ENCODE results near the gene ADCY2.

ADCY2 gene

DNA sequence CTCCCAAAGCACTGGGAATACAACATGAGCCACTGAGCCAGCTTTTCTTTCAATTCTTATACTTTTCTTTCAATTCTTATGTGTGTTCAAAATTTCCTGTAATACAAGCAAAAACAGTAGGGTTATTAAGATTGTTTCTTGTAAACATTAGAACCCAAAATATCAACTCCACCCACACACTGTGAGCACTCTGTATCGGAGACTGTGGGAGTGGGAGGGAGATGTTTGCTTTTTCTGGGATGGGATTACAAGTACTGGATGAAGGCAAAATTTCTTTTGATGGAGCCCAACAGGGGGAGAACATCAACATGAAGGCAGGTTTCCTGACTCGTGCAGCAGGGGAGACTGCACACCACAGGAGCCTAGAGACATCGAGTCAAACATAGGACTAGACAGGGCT is 459.7 kb downstream of the ADCY2 start:
- in situ Hi-C loops (cut with MboI; ENCODE audit: low sequenced_read_pairs), result no loop called here

DNA sequence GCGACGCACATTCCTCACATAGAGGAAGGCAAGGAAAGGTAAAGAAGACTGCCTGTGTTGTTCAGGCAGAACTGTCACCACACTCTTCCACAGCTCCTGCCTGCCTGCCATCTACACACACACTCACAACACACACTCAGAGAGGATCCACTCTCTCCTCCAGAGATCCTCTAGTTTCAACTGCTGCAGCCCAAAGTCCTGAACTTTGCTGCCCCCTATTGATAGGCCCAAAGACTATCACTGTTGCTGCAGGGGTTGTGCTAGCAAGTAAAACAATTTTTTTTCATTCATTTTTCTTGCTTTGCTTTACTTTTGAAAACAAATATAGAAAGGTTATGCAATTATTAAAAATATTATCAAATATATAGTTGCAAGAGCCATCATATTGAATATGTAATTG is 460.9 kb downstream of the ADCY2 start:
- in situ Hi-C loops (cut with MboI; ENCODE audit: low sequenced_read_pairs), result no loop called here

DNA sequence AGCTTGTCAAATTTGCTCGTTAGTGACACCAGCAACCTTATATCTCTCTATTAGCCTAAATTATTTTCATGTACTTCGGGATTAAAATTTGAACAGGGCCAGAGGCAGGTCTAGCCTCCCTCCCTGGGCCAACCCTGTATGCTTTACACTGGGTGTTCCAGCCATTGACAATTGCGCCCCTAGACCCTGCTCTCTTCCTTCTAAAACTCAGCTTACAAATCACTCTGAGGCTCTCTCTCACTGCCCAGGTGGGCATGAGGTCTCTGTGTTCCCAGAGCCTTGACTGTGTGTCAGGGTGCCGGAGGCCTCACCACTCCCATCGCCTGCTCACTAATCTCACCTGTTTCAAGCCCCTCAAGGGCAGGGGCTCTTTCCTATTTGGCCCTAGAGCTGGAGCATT is 461.4 kb downstream of the ADCY2 start:
- in situ Hi-C loops (cut with MboI; ENCODE audit: low sequenced_read_pairs), result no loop called here

DNA sequence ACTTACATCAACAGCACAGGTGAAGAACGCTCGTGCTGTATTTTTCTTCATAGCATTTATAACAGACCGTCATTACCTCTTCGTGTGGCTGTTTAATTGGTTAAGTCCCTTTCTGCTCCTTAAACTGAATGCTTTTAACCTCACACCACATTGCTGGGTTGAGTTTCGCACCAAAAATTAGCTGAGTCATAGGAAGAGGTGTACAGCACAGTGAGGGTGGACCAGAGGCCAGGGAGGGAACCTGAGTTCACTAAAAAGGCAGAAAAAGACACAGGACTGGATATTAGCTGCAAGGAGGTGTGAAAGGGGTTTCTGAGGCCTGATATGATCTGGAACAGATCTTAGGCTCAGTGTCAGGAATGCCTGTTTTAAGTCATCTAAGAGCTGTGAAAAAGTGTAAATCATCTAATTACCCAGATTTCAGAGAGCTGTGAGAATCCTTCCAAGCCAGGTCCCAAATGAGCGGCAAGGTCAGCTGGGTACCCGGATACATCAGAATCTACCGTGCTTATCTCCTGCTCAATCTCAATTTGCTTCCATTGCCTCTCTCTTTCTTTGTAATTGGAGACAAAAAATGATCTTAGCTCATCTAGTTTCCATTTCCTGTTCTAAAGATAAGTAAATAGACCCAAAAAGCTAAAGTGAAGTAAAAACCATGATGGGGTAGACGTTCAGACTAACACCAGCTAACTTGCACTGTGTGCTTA is 462.1 kb downstream of the ADCY2 start:
- in situ Hi-C loops (cut with MboI; ENCODE audit: low sequenced_read_pairs), result no loop called here

DNA sequence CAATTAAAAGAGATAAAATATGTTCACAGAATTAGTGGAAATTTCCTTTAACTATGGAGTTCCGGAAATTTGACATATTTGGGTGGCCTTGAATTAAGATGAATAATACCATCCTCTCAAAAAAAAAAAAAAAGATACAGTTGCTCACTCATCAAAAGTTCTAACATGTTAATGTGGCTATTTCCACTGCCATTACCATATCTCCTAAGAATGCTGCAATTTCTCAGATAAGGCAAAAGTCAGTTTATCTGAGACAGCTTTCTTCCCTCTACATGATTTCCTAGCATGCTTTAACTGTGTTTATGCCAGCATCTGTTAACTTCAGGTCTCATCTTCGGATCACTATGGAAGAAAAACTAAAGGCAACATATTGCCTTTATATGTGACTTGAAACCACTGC is 470.3 kb downstream of the ADCY2 start:
- in situ Hi-C loops (cut with MboI; ENCODE audit: low sequenced_read_pairs), result no loop called here

DNA sequence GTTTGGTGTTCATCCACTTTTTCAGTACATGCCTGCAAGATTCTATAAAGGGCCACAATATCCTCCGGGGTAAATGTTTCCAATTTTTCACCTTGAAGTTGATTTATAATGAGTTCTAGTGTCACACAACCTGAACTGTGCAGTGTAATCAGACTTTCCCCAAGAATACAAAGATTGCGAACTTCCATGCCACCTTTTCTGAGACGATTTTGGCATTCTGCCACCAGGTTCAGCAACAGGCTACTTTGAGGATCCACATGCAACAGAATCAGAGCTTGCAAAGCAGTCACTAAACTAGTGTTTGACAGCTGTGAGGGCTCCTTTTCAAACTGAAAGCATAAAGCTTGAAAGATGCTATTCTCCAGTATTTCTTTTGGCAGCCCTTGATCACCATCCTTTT is 471.3 kb downstream of the ADCY2 start:
- in situ Hi-C loops (cut with MboI; ENCODE audit: low sequenced_read_pairs), result no loop called here

DNA sequence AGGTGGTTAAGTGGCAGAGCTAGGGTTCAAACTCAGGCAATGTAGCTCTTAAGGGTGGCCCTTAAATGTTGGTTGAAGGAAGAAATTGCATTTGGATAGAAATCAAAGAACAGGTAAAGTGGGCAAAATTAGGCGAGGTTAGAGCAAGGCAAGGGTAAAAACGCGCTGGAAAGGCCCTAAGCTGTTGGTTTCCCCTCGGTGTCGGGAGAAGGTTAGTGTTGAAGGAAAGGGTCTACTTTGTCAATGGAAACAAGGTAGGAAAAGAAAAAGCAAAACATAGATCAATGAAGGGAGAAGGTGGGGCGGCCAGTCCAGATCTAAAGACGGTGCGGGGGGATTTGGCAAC is 472.5 kb downstream of the ADCY2 start:
- in situ Hi-C loops (cut with MboI; ENCODE audit: low sequenced_read_pairs), result no loop called here

DNA sequence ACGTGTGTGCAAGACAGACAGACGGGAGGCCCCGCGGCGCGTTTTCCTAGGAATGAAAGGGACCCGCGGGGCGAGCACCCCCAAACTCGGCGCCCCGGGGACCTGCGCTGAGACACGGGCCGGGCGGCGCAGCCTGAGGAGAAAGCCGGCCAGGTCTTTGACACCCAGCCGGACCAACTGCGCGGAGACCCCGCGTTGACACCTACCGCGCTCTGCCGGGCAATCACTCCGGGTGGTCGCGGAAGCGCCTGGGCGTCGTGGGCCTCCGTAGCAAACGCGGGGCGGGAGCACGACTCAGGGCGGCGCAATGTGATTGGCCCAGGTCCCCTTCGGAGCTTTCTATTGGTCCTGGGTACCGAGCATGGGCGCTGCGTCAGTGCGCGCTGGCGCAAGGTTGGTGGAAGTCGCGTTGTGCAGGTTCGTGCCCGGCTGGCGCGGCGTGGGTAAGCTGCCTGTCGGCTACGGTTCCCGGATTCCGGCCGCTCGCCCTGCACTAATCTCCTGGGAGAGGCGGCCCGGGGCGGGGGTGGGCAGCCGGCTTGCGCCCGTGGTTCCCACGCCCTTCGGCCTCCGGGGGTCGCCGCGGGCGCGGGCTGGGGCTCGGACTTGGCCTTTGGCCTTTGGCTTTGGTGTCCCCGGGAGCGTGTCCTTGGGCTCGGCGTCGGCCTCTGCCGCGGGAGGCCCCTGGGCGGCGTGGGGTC is 473.0 kb downstream of the ADCY2 start, which contains the start of the genes FASTKD3 and MTRR:
Gene FASTKD3, minus strand, starts transcription at position 259 of the 701 bp plus-strand sequence. CDS start 948 bp downstream, outside the sequence.
Gene MTRR, plus strand, starts transcription at position 376 of the 701 bp plus-strand sequence. CDS start 1,647 bp downstream, outside the sequence.
- in situ Hi-C loops (cut with MboI; ENCODE audit: low sequenced_read_pairs), result no loop called here

DNA sequence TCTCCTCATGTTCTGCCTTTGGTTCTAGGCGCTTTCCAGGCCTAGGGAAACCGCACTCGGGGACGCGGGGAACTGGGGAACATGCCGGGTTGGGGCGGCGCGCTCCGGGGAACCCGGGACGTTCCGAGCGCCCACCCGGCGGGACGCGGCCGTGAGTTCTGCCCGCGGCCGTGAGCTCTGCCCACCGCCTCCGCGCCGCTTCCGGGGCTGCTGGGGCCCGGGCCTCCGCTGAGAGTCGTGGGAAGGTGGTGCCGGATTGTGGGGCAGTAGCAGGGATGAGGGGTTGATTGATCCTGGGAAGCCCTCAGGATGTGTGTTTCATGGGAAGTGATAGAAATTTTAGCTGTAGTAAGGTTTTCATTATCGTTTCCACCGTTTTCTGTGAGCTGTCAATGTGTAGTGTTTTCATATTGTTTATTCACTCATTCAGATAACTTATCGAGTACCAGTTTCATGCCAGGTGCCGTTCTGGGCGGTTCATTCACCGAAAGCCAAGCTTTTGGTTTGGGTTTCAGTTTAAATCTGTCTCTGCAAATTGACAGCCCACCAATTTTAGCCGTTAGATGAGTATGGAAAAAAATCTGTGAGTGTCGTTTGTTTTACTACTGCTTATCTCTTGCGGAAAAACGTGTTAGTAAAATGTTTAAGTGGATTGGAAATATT is 473.7 kb downstream of the ADCY2 start:
- in situ Hi-C loops (cut with MboI; ENCODE audit: low sequenced_read_pairs), result no loop called here

DNA sequence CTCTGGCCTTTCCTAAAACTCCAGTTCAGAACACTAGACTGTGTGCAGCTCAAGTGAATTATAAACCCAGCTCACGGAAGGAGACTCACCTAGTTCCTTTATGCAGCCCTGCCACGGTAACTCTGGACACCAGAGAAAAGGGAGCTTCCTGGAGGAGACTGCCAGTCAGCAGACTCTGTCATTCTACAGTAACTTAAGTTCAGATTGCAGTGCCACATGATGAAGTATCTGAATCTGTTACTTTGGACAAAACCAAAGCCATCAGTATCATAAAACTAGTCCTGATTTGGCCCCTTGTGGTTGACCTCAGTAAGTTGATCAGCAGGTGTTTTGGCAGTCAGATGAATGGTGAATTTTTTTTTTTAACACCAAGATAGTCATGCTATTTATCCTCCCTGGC is 475.7 kb downstream of the ADCY2 start:
- in situ Hi-C loops (cut with MboI; ENCODE audit: low sequenced_read_pairs), result no loop called here

DNA sequence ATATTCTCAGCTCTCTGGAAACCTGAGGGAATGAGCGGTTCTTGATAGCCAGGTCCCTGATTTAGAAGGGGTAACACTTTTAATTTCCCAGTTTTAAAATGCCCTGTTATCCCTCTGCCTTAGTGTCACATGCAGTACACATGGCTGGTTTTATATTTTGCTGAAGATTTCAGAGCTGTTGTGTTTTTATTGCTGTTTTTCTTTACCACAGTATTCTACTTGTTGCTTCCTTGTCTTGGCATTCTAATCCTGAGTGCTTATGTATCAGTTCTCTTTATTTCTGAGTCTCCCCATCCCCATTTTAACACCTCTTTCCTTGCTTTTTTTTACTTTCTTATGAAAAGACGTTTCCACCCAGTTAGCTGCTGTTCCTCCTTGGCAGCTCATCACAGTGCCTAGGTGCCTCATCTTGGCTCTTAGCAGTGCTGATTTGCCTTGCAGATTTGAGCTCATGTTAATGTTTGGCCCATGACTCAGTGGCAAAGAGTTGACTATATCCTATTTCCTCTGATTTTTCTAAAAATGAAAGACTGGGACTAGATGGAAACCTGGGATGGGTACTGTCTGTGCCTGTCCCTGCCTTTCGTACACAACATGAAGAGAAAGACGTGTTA is 476.7 kb downstream of the ADCY2 start:
- in situ Hi-C loops (cut with MboI; ENCODE audit: low sequenced_read_pairs), result no loop called here

DNA sequence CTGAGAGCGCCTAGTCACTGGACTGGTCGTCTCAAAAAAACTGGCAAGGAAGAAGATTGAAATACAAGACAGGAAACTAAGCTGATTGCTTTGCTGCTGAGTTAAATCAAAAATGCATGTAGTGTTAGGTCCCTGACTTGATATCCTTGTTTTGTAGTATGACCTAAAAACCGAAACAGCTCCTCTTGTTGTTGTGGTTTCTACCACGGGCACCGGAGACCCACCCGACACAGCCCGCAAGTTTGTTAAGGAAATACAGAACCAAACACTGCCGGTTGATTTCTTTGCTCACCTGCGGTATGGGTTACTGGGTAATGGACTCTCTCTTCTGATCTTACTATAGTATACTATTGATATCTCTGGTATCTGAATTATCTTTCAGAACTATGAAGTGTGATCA is 477.3 kb downstream of the ADCY2 start:
- in situ Hi-C loops (cut with MboI; ENCODE audit: low sequenced_read_pairs), result no loop called here

DNA sequence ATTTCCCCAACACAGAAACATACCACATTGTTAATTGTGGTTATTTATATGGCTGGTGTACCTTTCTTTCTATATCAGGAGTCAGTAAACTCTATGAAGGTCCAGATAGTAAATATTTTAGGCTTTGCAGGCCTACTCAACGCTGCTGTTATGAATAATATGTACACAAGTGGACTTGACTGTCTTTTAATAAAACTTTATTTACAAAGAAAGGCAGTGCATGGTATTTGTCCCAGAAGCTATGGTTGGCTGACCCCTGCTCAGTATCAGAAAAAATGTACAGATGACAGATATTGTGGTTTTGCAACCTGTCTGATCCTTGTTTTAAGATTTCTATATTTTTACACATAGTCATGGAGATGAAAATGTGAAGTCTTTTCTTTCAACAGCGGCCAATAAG is 478.7 kb downstream of the ADCY2 start:
- in situ Hi-C loops (cut with MboI; ENCODE audit: low sequenced_read_pairs), result no loop called here

DNA sequence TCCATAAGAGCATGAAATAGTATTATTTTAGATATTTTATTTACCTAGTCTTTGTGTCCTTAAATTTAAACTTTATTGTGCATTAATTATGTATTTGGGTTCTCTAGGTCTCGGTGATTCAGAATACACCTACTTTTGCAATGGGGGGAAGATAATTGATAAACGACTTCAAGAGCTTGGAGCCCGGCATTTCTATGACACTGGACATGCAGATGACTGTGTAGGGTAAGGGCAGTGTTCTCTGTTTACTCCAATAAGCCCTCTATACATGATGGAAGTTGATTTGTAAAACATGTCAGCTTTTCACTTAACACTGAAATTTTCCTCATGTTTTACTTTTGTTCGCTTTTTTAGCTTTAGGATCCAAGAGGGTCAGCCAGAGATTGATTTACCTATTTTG is 479.2 kb downstream of the ADCY2 start:
- in situ Hi-C loops (cut with MboI; ENCODE audit: low sequenced_read_pairs), result no loop called here

DNA sequence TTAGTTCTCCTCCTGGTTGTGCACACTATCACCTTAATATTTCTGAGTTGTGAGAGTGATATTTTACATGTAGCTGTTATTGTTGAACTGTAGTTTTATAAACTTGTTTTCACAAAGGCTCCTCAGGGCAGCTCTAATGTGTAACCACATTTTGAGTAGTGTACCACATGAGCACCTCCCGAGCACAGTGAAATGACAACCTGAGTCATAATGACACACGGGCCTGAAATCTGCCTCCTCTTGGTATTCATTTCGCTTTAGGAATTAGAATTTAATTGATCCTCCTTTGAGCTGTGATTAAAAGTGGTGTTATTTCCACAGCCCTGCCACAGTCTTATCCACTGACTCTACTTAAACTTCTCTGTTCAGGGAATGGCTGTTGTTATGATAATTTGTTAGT is 480.9 kb downstream of the ADCY2 start:
- in situ Hi-C loops (cut with MboI; ENCODE audit: low sequenced_read_pairs), result no loop called here

DNA sequence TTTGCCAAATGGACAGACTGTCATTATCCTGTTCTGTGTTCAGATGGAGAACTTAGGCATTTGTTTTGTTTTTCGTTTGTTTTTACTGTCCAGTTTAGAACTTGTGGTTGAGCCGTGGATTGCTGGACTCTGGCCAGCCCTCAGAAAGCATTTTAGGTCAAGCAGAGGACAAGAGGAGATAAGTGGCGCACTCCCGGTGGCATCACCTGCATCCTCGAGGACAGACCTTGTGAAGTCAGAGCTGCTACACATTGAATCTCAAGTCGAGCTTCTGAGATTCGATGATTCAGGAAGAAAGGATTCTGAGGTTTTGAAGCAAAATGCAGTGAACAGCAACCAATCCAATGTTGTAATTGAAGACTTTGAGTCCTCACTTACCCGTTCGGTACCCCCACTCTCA is 481.9 kb downstream of the ADCY2 start:
- in situ Hi-C loops (cut with MboI; ENCODE audit: low sequenced_read_pairs), result no loop called here

DNA sequence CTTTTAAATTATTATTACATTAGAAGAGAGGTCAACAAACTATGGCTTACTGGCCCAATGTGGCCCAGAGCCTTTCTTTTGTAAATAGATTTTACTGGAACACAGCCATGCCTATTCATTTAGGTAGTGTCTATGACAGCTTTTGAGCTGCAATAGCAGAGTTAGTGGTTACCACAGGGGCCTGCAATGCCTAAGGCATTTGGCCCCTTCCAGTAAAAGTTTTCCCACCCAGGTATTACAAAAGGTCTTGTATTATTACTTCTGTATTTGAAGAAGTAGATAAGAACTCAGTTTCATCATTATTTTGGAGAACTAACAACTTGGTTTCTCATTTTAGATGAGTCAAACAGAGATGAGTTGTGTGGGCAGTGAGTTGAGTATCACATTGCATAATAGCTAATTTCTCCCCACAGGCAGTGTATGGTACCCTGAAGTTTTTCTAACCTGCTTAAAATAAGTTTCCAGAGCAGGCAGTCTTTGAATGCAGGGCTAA is 482.5 kb downstream of the ADCY2 start:
- in situ Hi-C loops (cut with MboI; ENCODE audit: low sequenced_read_pairs), result no loop called here
